CD14-positive monocyte (primary cell): Measurements from ENCODE around the gene SEC16A. TPM values are rescaled to one million over a fixed set of nuclear protein-coding genes. Genes with fewer than 3 reads are reported as not detected.

ENCODE experiments used
- DNase-seq, 3 donors: peaks; one replicate each; pipeline ENCODE4 v3.0.0-alpha.2; 2011 to 2022
- H2AFZ ChIP-seq: 2 replicates; pipeline ENCODE4 v1.6.0; 2012; ENCODE audit warnings: mild to moderate bottlenecking, low read depth, low read length, inconsistent platforms; ENCODE audit not compliant: insufficient read depth, poor library complexity, severe bottlenecking
- H3K27ac ChIP-seq, 2 donors: 1 replicate in 1 of 2; 2 replicates in 1 of 2; pipeline ENCODE4 v1.5.1; 2012 to 2013; ENCODE audit warnings: low read length in 2 of 2, control low read depth in 1 of 2, inconsistent platforms in 1 of 2, low read depth in 1 of 2, mild to moderate bottlenecking in 1 of 2
- H3K27me3 ChIP-seq, 2 donors: one replicate each; pipeline versions ENCODE4 v1.6.0 to v1.6.1; 2011 to 2013; ENCODE audit warnings: low read length in 2 of 2; ENCODE audit not compliant: control insufficient read depth in 2 of 2, insufficient read depth in 2 of 2
- H3K36me3 ChIP-seq, 2 donors: replicated peaks in 1 of 2; 1 replicate in 1 of 2; 2 replicates in 1 of 2; pipeline versions ENCODE4 v1.5.1 to v1.6.1; 2012 to 2013; ENCODE audit warnings: low read length in 2 of 2, control low read depth in 1 of 2, inconsistent platforms in 1 of 2, mild to moderate bottlenecking in 1 of 2; ENCODE audit not compliant: insufficient read depth in 2 of 2, control insufficient read depth in 1 of 2
- H3K4me1 ChIP-seq, 2 donors: 1 replicate in 1 of 2; 2 replicates in 1 of 2; pipeline versions ENCODE4 v1.5.1 to v1.6.1; 2012 to 2013; ENCODE audit warnings: low read length in 2 of 2, control low read depth in 1 of 2, inconsistent platforms in 1 of 2, mild to moderate bottlenecking in 1 of 2, moderate library complexity in 1 of 2; ENCODE audit not compliant: insufficient read depth in 2 of 2, control insufficient read depth in 1 of 2
- H3K4me2 ChIP-seq: replicated peaks from 2 replicates; pipeline ENCODE3; 2012; ENCODE audit warnings: low read length, moderate library complexity, mild to moderate bottlenecking; ENCODE audit not compliant: poor library complexity, severe bottlenecking; ENCODE audit errors: extremely low read depth
- H3K4me3 ChIP-seq, 3 experiments: fragments of 200-600 bp in 1 of 3; sonication (generic) in 1 of 3; replicated peaks in 1 of 3; 1 replicate in 2 of 3; 2 replicates in 1 of 3; pipeline ENCODE4 v1.5.1; 2011 to 2013; ENCODE audit warnings: low read length in 3 of 3, mild to moderate bottlenecking in 3 of 3, control low read depth in 2 of 3, low read depth in 2 of 3, inconsistent platforms in 1 of 3, moderate library complexity in 1 of 3
- H3K79me2 ChIP-seq: 2 replicates; pipeline ENCODE4 v1.6.0; 2012; ENCODE audit warnings: mild to moderate bottlenecking, control low read depth, inconsistent platforms, low read length, moderate library complexity; ENCODE audit not compliant: insufficient read depth
- H3K9ac ChIP-seq: 2 replicates; pipeline ENCODE4 v1.6.0; 2017; ENCODE audit warnings: low read length, mild to moderate bottlenecking; ENCODE audit not compliant: insufficient read depth, poor library complexity, severe bottlenecking
- H3K9me3 ChIP-seq, 2 donors: replicated peaks in 1 of 2; 1 replicate in 1 of 2; 2 replicates in 1 of 2; pipeline versions ENCODE4 v1.5.1 to v1.6.1; 2012 to 2013; ENCODE audit warnings: low read length in 2 of 2, control low read depth in 1 of 2; ENCODE audit not compliant: control insufficient read depth in 1 of 2, insufficient read depth in 1 of 2
- H4K20me1 ChIP-seq: 2 replicates; pipeline ENCODE4 v1.6.0; 2012; ENCODE audit warnings: mild to moderate bottlenecking, low read length, control low read depth, moderate library complexity; ENCODE audit not compliant: insufficient read depth
- H3K27ac Mint-ChIP-seq, 7 donors: one replicate each; pipeline ENCODE4 v1.8.0; 2020; ENCODE audit warnings: mild to moderate bottlenecking in 7 of 7, mixed read lengths in 7 of 7, moderate library complexity in 6 of 7, inconsistent platforms in 2 of 7
- H3K27me3 Mint-ChIP-seq, 3 donors: one replicate each; pipeline ENCODE4 v1.8.0; 2021 to 2022; ENCODE audit warnings: low read depth in 3 of 3, mild to moderate bottlenecking in 3 of 3, mixed read lengths in 3 of 3, moderate library complexity in 3 of 3, inconsistent platforms in 1 of 3
- H3K36me3 Mint-ChIP-seq, 2 donors: one replicate each; pipeline ENCODE4 v1.8.0; 2020; ENCODE audit warnings: mixed read lengths in 2 of 2, inconsistent platforms in 1 of 2, mild to moderate bottlenecking in 1 of 2
- H3K4me1 Mint-ChIP-seq: one replicate; pipeline ENCODE4 v1.8.0; 2020; ENCODE audit warnings: mild to moderate bottlenecking, mixed read lengths
- H3K4me3 Mint-ChIP-seq, 2 donors: one replicate each; pipeline ENCODE4 v1.8.0; 2020; ENCODE audit warnings: mild to moderate bottlenecking in 2 of 2, mixed read lengths in 2 of 2, moderate library complexity in 1 of 2
- H3K9me3 Mint-ChIP-seq, 7 donors: one replicate each; pipeline ENCODE4 v1.8.0; 2020 to 2022; ENCODE audit warnings: mixed read lengths in 7 of 7, mild to moderate bottlenecking in 6 of 7, moderate library complexity in 6 of 7, inconsistent platforms in 2 of 7
- WGBS: methylation state at CpG from one replicate; pipeline ENCODE4 v1.1.5; 2013; ENCODE audit warnings: missing lambda C conversion rate; ENCODE audit not compliant: insufficient coverage; 5-methylcytosine and 5-hydroxymethylcytosine counted together
- intact Hi-C, 2 donors: fragments of 100-400 bp; cut with micrococcal nuclease; formaldehyde crosslinking; loops; one replicate each; pipeline versions ENCODE4 v1.15.0 to v1.15.1; 2023
- polyA plus RNA-seq, 3 donors: library from polyadenylated mRNA; depleted of rRNA in 1 of 3; unstranded in 2 of 3; stranded (reverse) in 1 of 3; fragments of 300-500 nt in 2 of 3; fragments of >200 nt in 1 of 3; fragmentation: Illumina TruSeq in 2 of 3; gene quantifications; 1 replicate in 2 of 3; 2 replicates in 1 of 3; pipeline ENCODE4 v1.2.3, GENCODE V29; 2012 to 2021
- TF ChIP-seq, protein P1 (sequence below): fragments of 200-600 bp; IDR thresholded peaks from one replicate; pipeline ENCODE4 v1.8.0; 2022; ENCODE audit warnings: antibody characterized with exemption, mild to moderate bottlenecking

The SEC16A gene
- polyA plus RNA-seq, 3 donors: 11.1 to 36.8 (median 19.1) TPM

- no peaks in the 10 kb centered on the region for H3K4me1 ChIP-seq
- peaks cover 89 to 93% of the 10 kb centered on the region in 2 donors for H3K36me3 ChIP-seq
- H3K79me2 ChIP-seq: no peaks in the 10 kb centered on the region
- H3K4me2 ChIP-seq: no peak overlapping the region
- TF ChIP-seq, protein P1, sequence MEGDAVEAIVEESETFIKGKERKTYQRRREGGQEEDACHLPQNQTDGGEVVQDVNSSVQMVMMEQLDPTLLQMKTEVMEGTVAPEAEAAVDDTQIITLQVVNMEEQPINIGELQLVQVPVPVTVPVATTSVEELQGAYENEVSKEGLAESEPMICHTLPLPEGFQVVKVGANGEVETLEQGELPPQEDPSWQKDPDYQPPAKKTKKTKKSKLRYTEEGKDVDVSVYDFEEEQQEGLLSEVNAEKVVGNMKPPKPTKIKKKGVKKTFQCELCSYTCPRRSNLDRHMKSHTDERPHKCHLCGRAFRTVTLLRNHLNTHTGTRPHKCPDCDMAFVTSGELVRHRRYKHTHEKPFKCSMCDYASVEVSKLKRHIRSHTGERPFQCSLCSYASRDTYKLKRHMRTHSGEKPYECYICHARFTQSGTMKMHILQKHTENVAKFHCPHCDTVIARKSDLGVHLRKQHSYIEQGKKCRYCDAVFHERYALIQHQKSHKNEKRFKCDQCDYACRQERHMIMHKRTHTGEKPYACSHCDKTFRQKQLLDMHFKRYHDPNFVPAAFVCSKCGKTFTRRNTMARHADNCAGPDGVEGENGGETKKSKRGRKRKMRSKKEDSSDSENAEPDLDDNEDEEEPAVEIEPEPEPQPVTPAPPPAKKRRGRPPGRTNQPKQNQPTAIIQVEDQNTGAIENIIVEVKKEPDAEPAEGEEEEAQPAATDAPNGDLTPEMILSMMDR: no peak
- Mint-ChIP-seq H3K36me3 (peaks cover 87 to 100% of the 10 kb centered on the region in 2 donors), H3K4me3 (no peak overlapping the region), H3K9me3 (peaks cover 0 to 2% (median 0%) of the 10 kb centered on the region in 7 donors), H3K27ac (no peak overlapping the region), H3K27me3 (no peaks in the 10 kb centered on the region), H3K4me1 (no peaks in the 10 kb centered on the region)
- DNase-seq: no peak
- peaks cover 51% of the 10 kb centered on the region for H4K20me1 ChIP-seq
- intact Hi-C loops: no loop called here
- 96% methylated on average over 24 of the region's 26 CpGs for WGBS
- no peak overlapping the region for H2AFZ ChIP-seq
- H3K4me3 ChIP-seq: no peak overlapping the region
- H3K9ac ChIP-seq: no peak overlapping the region
- H3K27ac ChIP-seq: no peak overlapping the region
- no peaks in the 10 kb centered on the region for H3K27me3 ChIP-seq
- no peaks in the 10 kb centered on the region for H3K9me3 ChIP-seq
Measured at GRCh38 chr9:136451221-136451877, 31.5 kb downstream of the SEC16A start.

- Mint-ChIP-seq H3K27ac (no peak overlapping the region), H3K4me3 (no peak overlapping the region), H3K36me3 (peaks cover 85 to 100% of the 10 kb centered on the region in 2 donors)
Measured at GRCh38 chr9:136448655-136449054, 34.2 kb downstream of the SEC16A start.

More at GRCh38 chr9:136448655-136449054, 34.2 kb downstream of the SEC16A start:
- Histone ChIP-seq H3K4me3 (no peak overlapping the region), H4K20me1 (peaks cover 46% of the 10 kb centered on the region), H3K27ac (no peak overlapping the region), H2AFZ (no peak overlapping the region), H3K27me3 (no peaks in the 10 kb centered on the region), H3K36me3 (peaks cover 86 to 93% of the 10 kb centered on the region in 2 donors), H3K79me2 (no peaks in the 10 kb centered on the region), H3K4me1 (no peaks in the 10 kb centered on the region), H3K9me3 (no peaks in the 10 kb centered on the region), H3K9ac (no peak overlapping the region), H3K4me2 (no peak overlapping the region)
- TF ChIP-seq, protein P1: no peak
- no peaks in the 10 kb centered on the region for H3K4me1 Mint-ChIP-seq
- H3K9me3 Mint-ChIP-seq: peaks cover 0 to 2% (median 0%) of the 10 kb centered on the region in 7 donors
- intact Hi-C loops: no loop called here
- no peak for DNase-seq
- 93% methylated on average over 3 of the region's 3 CpGs for WGBS
- H3K27me3 Mint-ChIP-seq: no peaks in the 10 kb centered on the region
